GM12878 (cell line): ENCODE results near the gene VMP1. TPM values are rescaled to one million over a fixed set of nuclear protein-coding genes. Genes with fewer than 3 reads are reported as not detected.

ENCODE experiments used
- ATAC-seq: fragments of 200-7000 bp; cut with Tn5 transposase; 3 replicates; pipeline ENCODE4 v1.9.1; 2020; ENCODE audit warnings: mild to moderate bottlenecking, moderate library complexity
- BruUV-seq: library from RNA; stranded (reverse); fragments of 400-500 nt; replicated peaks from 2 replicates; lab custom pipeline; 2021; lab: Mats Ljungman, UMichigan
- CTCF ChIA-PET: fragments of 300-600 bp; sonication (Branson Sonifier 250); formaldehyde crosslinking; extraction: SDS; loops from one replicate; lab custom pipeline; 2021; ENCODE audit warnings: inconsistent platforms; lab: Yijun Ruan, JAX
- POLR2A ChIA-PET: fragments of 350-600 bp; formaldehyde crosslinking; extraction: SDS; loops from one replicate; lab custom pipeline; 2021; ENCODE audit warnings: inconsistent platforms; lab: Charles Lee
- RAD21 ChIA-PET: fragments of 300-600 bp; sonication (Branson Sonifier 250); formaldehyde crosslinking; loops from one replicate; lab custom pipeline; 2023; ENCODE audit warnings: antibody characterized with exemption; ENCODE audit not compliant: unreplicated experiment; lab: Charles Lee
- SMC1A ChIA-PET: fragments of 300-600 bp; sonication (Branson Sonifier 250); formaldehyde crosslinking; loops from one replicate; lab custom pipeline; 2023; ENCODE audit not compliant: unreplicated experiment, uncharacterized antibody; lab: Charles Lee
- DNase-seq: peaks from one replicate; pipeline ENCODE4 v3.0.0-alpha.2; 2011; ENCODE audit warnings: low read depth, low spot score
- FAIRE-seq: peaks from 3 replicates; lab custom pipeline; 2011; peaks lifted over from hg19 to GRCh38; lab: Jason Lieb, UNC
- H2AFZ ChIP-seq: 2 replicates; pipeline ENCODE4 v1.6.0; 2011; ENCODE audit warnings: low read depth, low read length, control low read depth; ENCODE audit not compliant: control insufficient read depth
- H3K27ac ChIP-seq: 2 replicates; pipeline ENCODE4 v1.5.1; 2011; ENCODE audit warnings: control low read depth; ENCODE audit not compliant: control insufficient read depth, insufficient read depth
- H3K27me3 ChIP-seq, 2 experiments: replicated peaks in 1 of 2; 2 replicates each; pipeline versions ENCODE4 v1.6.0 to v1.6.1; 2011; ENCODE audit warnings: low read length in 1 of 2; ENCODE audit not compliant: control insufficient read depth in 2 of 2, insufficient read depth in 2 of 2
- H3K36me3 ChIP-seq, 2 experiments: 2 replicates each; pipeline ENCODE4 v1.5.1; 2011; ENCODE audit warnings: low read length in 1 of 2; ENCODE audit not compliant: control insufficient read depth in 2 of 2, insufficient read depth in 2 of 2
- H3K4me1 ChIP-seq: 2 replicates; pipeline ENCODE4 v1.6.1; 2011; ENCODE audit warnings: mild to moderate bottlenecking, low read length, moderate library complexity, mixed read lengths; ENCODE audit not compliant: control insufficient read depth, insufficient read depth
- H3K4me2 ChIP-seq: 2 replicates; pipeline ENCODE4 v1.6.0; 2011; ENCODE audit warnings: control low read depth; ENCODE audit not compliant: control insufficient read depth, insufficient read depth
- H3K4me3 ChIP-seq: fragments of 200-600 bp; sonication (generic); 2 replicates; pipeline ENCODE4 v1.5.1; 2016
- H3K79me2 ChIP-seq: 2 replicates; pipeline ENCODE4 v1.6.0; 2011; ENCODE audit warnings: low read length; ENCODE audit not compliant: control insufficient read depth, insufficient read depth
- H3K9ac ChIP-seq: 2 replicates; pipeline ENCODE4 v1.8.0; 2011; ENCODE audit warnings: low read length, control low read depth, mixed read lengths; ENCODE audit not compliant: control insufficient read depth, insufficient read depth
- H3K9me3 ChIP-seq: replicated peaks from 3 replicates; pipeline ENCODE4 v1.5.1; 2011; ENCODE audit warnings: mild to moderate bottlenecking, low read length; ENCODE audit not compliant: control insufficient read depth, insufficient read depth
- H4K20me1 ChIP-seq: 2 replicates; pipeline ENCODE4 v1.6.0; 2011; ENCODE audit not compliant: control insufficient read depth, insufficient read depth
- EGR1 ChIP-seq, 2 experiments: IDR thresholded peaks; 1 replicate in 1 of 2; 2 replicates in 1 of 2; pipeline ENCODE4 v1.6.1; 2011 to 2012; ENCODE audit warnings: low read depth in 2 of 2, low read length in 2 of 2, borderline replicate concordance in 1 of 2, mild to moderate bottlenecking in 1 of 2, moderate library complexity in 1 of 2
- FOS ChIP-seq: IDR thresholded peaks from 3 replicates; pipeline ENCODE4 v1.6.1; 2011; ENCODE audit warnings: borderline replicate concordance; ENCODE audit not compliant: insufficient read length; ENCODE audit errors: extremely low read depth
- GABPA ChIP-seq: IDR thresholded peaks from 2 replicates; pipeline ENCODE4 v1.6.1; 2014; ENCODE audit warnings: antibody characterized with exemption, low read depth, mild to moderate bottlenecking, inconsistent platforms
- JUNB ChIP-seq: IDR thresholded peaks from 2 replicates; pipeline ENCODE4 v1.6.1; 2016; ENCODE audit warnings: antibody characterized with exemption, mild to moderate bottlenecking
- MYB ChIP-seq: fragments of 150-350 bp; IDR thresholded peaks from 2 replicates; pipeline ENCODE4 v1.6.1; 2014; ENCODE audit warnings: mild to moderate bottlenecking, low read depth, low read length, borderline replicate concordance
- NFXL1 ChIP-seq: fragments of 450-650 bp; IDR thresholded peaks from 2 replicates; pipeline ENCODE4 v1.6.1; 2017; ENCODE audit warnings: antibody characterized with exemption, mild to moderate bottlenecking, borderline replicate concordance
- NFYB ChIP-seq: IDR thresholded peaks from 2 replicates; pipeline ENCODE4 v1.6.1; 2011; ENCODE audit warnings: low read depth, mild to moderate bottlenecking, low read length, improper control_type of control experiment, moderate library complexity; ENCODE audit not compliant: insufficient read depth
- NRF1 ChIP-seq: conservative IDR thresholded peaks from 2 replicates; pipeline ENCODE4 v1.6.1; 2011; ENCODE audit warnings: mild to moderate bottlenecking, low read depth, low read length, improper control_type of control experiment
- PAX8 ChIP-seq: fragments of 450-650 bp; IDR thresholded peaks from 2 replicates; pipeline ENCODE4 v1.6.1; 2017; ENCODE audit warnings: mild to moderate bottlenecking, moderate library complexity
- POLR2A ChIP-seq: IDR thresholded peaks from 2 replicates; pipeline ENCODE4 v1.6.1; 2011; ENCODE audit warnings: low read depth, mild to moderate bottlenecking, low read length
- POLR2AphosphoS2 ChIP-seq: IDR thresholded peaks from 2 replicates; pipeline ENCODE4 v1.6.1; 2011; ENCODE audit warnings: low read depth, mild to moderate bottlenecking, low read length, improper control_type of control experiment, moderate library complexity
- RBBP5 ChIP-seq: fragments of 200-600 bp; sonication (generic); conservative IDR thresholded peaks from 2 replicates; pipeline ENCODE4 v1.6.1; 2016
- SMAD5 ChIP-seq: IDR thresholded peaks from 2 replicates; pipeline ENCODE4 v1.6.1; 2016; ENCODE audit warnings: antibody characterized with exemption, low read depth
- SREBF2 ChIP-seq: IDR thresholded peaks from 2 replicates; pipeline ENCODE4 v1.6.1; 2012; ENCODE audit warnings: mild to moderate bottlenecking, low read length
- STAT3 ChIP-seq: IDR thresholded peaks from 2 replicates; pipeline ENCODE4 v1.6.1; 2011; ENCODE audit warnings: low read depth, low read length, improper control_type of control experiment
- SUZ12 ChIP-seq: fragments of 200-600 bp; sonication (generic); IDR thresholded peaks from one replicate; pipeline ENCODE4 v1.6.1; 2018; ENCODE audit warnings: antibody characterized with exemption, mild to moderate bottlenecking; ENCODE audit not compliant: unreplicated experiment
- TCF7 ChIP-seq: IDR thresholded peaks from 2 replicates; pipeline ENCODE4 v1.6.1; 2014; ENCODE audit warnings: antibody characterized with exemption, borderline replicate concordance
- ZNF24 ChIP-seq: fragments of 450-650 bp; IDR thresholded peaks from 2 replicates; pipeline ENCODE4 v1.6.1; 2017; ENCODE audit warnings: antibody characterized with exemption, mild to moderate bottlenecking
- ZNF274 ChIP-seq: IDR thresholded peaks from one replicate; pipeline ENCODE4 v1.8.0; 2011; ENCODE audit not compliant: insufficient read length, insufficient read depth
- WGBS: methylation state at CpG from one replicate; pipeline ENCODE4 v1.1.6; 2016; ENCODE audit warnings: low lambda C conversion rate; ENCODE audit not compliant: insufficient replicate concordance, insufficient coverage; ENCODE audit errors: missing lambda C conversion rate; 5-methylcytosine and 5-hydroxymethylcytosine counted together
- in situ Hi-C: fragments of 300-500 bp; cut with MboI; formaldehyde crosslinking; loops from 9 replicates; pipeline ENCODE4 v1.14.3; 2018; ENCODE audit warnings: mixed read lengths
- intact Hi-C: fragments of 100-400 bp; cut with micrococcal nuclease; formaldehyde crosslinking; loops from one replicate; pipeline ENCODE4 v1.14.2; 2022; ENCODE audit not compliant: unreplicated experiment
- polyA plus RNA-seq, 11 experiments: library from polyadenylated mRNA; depleted of rRNA in 4 of 11; unstranded in 6 of 11; stranded (reverse) in 5 of 11; fragments of >200 nt; fragmentation: Nextera tagmentation in 4 of 11; fragmentation: Illumina TruSeq in 1 of 11; extraction: Ambion mirVana in 4 of 11; extraction: Trizol in 1 of 11; gene quantifications; 1 replicate in 1 of 11; 2 replicates in 10 of 11; pipeline versions ENCODE4 v1.2.1 to v1.2.3, GENCODE V29; 2011 to 2016; ENCODE audit warnings: inconsistent platforms in 2 of 11, missing spikeins in 2 of 11, low read depth in 1 of 11
- total RNA-seq, 4 experiments: library from RNA; depleted of rRNA in 3 of 4; stranded (reverse); fragments of >200 nt in 3 of 4; fragmentation: Illumina TruSeq in 1 of 4; extraction: Trizol in 1 of 4; gene quantifications; 2 replicates each; pipeline versions ENCODE4 v1.2.1 to v1.2.3, GENCODE V29; 2013 to 2021
- TF ChIP-seq, protein P1 (sequence below): fragments of 450-650 bp; conservative IDR thresholded peaks from 2 replicates; pipeline ENCODE4 v1.6.1; 2017; ENCODE audit warnings: mild to moderate bottlenecking, moderate library complexity
- TF ChIP-seq, protein P2 (sequence below): fragments of 450-650 bp; IDR thresholded peaks from 2 replicates; pipeline ENCODE4 v1.6.1; 2017; ENCODE audit warnings: low read depth, mild to moderate bottlenecking, moderate library complexity

VMP1 gene
- total and polyA plus RNA-seq, 10 of the 15 experiments (the other 5 are each of a cell fraction or from before 2014, with no cell fraction given) = 88.4 to 199 (median 132) TPM

DNA sequence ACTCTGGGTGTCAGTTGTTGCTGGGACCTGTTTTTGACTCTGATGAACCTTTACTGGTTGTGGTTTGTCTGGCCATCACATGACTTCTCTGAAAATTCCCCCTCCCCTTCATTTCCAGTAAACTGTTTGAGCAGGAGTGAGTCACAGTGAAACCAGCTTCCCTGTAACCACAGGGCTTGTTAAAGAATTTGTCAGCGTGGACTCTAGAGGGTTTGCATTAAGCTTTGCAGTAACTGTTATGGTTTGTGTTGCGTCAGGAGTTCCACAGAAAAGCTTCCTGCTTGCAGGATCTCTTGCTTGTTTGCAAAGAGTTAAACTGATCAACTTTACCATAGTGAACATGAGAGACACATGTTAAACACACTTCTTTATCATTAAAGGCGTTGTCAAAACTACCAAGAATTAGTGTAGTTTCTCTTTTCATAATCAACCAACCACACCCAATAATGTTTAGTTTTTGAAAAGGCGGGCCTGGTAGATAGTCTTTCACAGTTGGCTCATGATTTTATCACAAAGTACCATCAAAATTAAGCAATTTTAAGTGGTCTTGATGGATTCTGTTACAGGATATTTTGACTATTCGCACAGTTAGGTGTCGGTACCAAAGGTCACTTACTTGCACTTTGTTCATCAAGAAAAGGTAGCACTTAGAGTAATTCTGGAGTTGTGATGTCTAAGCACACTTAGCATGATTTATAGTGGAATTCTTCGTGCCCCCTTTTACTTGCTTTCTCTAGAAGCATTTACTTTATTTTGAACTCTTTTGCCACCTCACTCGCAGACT lies 79.3 kb downstream of the VMP1 start:
- Histone ChIP-seq H3K27ac (peak overlapping the region; percentile 95), H3K4me1 (peaks cover 24% of the 10 kb centered on the region), H3K9ac (peak overlapping the region; percentile 73), H2AFZ (peak overlapping the region; percentile 32; the same call in 1 of the 2 replicates), H3K4me3 (peak overlapping the region; percentile 20; the same call in 1 of the 2 replicates), H3K9me3 (no peaks in the 10 kb centered on the region; the same call in 2 of the 3 replicates), H3K27me3 (no peaks in the 10 kb centered on the region), H3K36me3 (no peaks in the 10 kb centered on the region), H3K79me2 (peaks cover 12% of the 10 kb centered on the region), H4K20me1 (no peaks in the 10 kb centered on the region), H3K4me2 (peak overlapping the region; percentile 97)
- ATAC-seq (peak; percentile 87), FAIRE-seq (peak; percentile 98), DNase-seq (peak; percentile 100)
- ChIA-PET CTCF (interaction anchor here (0.6 to 4.7 kb wide), 14 partner anchors 14 to 72 kb away, joined by 3 to 51 read pairs (median 6); no protein-coding TSS in a partner anchor), RAD21 (interaction anchor here (1.3 to 8.5 kb wide), 13 partner anchors 14 to 71 kb away, joined by 3 to 223 read pairs (median 17); no protein-coding TSS in a partner anchor), POLR2A (interaction anchor here (0.5 to 8.8 kb wide), 13 partner anchors 18 to 479 kb away, joined by 3 to 213 read pairs (median 5); no protein-coding TSS in a partner anchor), SMC1A (interaction anchor here (1.1 to 9.0 kb wide), 11 partner anchors 11 to 56 kb away, joined by 3 to 250 read pairs (median 21); no protein-coding TSS in a partner anchor)
- BruUV-seq = TSS peak; percentile 81
- intact Hi-C loops (loop anchor here (1.0 to 2.0 kb wide), 3 partner anchors 43 to 60 kb away; no protein-coding TSS in a partner anchor), in situ Hi-C loops (loop anchor here (5.0 kb wide), 1 partner anchor 41 kb away; no protein-coding TSS in a partner anchor)
- WGBS = under 1% methylated on average over 8 of the region's 8 CpGs
- TF ChIP-seq PAX8 (no peak), NFXL1 (no peak), NRF1 (no peak), SMAD5 (peak; percentile 27; the same call in 1 of the 2 replicates), SUZ12 (no peak), POLR2A (0 out of 2 replicates have a peak, but pooled peaks have one; percentile 25), EGR1 (IDR thresholded peaks at IDR 0.05; ENCODE audit: borderline replicate concordance in 1 of 2, low read depth in 2 of 2, low read length in 2 of 2) (peak in 1 of 2 experiments; percentile 63; a peak in 2 of 3 replicates), MYB (peak; percentile 95), ZNF274 (no peak), SREBF2 (no peak), FOS (no peak), NFYB (no peak), POLR2AphosphoS2 (no peak), RBBP5 (no peak), JUNB (peak; percentile 99), GABPA (peak; percentile 58; the same call in 1 of the 2 replicates), STAT3 (peak; percentile 100), ZNF24 (no peak), TCF7 (peak; percentile 80; the same call in 1 of the 2 replicates)
- TF ChIP-seq, protein P1, sequence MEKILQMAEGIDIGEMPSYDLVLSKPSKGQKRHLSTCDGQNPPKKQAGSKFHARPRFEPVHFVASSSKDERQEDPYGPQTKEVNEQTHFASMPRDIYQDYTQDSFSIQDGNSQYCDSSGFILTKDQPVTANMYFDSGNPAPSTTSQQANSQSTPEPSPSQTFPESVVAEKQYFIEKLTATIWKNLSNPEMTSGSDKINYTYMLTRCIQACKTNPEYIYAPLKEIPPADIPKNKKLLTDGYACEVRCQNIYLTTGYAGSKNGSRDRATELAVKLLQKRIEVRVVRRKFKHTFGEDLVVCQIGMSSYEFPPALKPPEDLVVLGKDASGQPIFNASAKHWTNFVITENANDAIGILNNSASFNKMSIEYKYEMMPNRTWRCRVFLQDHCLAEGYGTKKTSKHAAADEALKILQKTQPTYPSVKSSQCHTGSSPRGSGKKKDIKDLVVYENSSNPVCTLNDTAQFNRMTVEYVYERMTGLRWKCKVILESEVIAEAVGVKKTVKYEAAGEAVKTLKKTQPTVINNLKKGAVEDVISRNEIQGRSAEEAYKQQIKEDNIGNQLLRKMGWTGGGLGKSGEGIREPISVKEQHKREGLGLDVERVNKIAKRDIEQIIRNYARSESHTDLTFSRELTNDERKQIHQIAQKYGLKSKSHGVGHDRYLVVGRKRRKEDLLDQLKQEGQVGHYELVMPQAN = 0 out of 2 replicates have a peak, but pooled peaks have one; percentile 57
- TF ChIP-seq, protein P2, sequence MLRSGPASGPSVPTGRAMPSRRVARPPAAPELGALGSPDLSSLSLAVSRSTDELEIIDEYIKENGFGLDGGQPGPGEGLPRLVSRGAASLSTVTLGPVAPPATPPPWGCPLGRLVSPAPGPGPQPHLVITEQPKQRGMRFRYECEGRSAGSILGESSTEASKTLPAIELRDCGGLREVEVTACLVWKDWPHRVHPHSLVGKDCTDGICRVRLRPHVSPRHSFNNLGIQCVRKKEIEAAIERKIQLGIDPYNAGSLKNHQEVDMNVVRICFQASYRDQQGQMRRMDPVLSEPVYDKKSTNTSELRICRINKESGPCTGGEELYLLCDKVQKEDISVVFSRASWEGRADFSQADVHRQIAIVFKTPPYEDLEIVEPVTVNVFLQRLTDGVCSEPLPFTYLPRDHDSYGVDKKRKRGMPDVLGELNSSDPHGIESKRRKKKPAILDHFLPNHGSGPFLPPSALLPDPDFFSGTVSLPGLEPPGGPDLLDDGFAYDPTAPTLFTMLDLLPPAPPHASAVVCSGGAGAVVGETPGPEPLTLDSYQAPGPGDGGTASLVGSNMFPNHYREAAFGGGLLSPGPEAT = peak; percentile 99
